H9 (cell line): Measurements from ENCODE around the gene WASHC1. TPM values are rescaled to one million over a fixed set of nuclear protein-coding genes. Genes with fewer than 3 reads are reported as not detected.
"Not testable (repeated sequence)": the region's sequence is repeated elsewhere in the genome, so short reads cannot be mapped to it uniquely, and the experiment has no call there.

Experiments used
- DNase-seq: peaks from one replicate; pipeline ENCODE4 v3.0.0-alpha.2; 2017
- H2AFZ ChIP-seq: one replicate; pipeline ENCODE4 v1.6.1; 2013; ENCODE audit warnings: mild to moderate bottlenecking, low read length, control low read depth, moderate library complexity
- H2AK5ac ChIP-seq: 2 replicates; pipeline ENCODE4 v1.6.1; 2013; ENCODE audit warnings: low read length, control low read depth, mixed read lengths; ENCODE audit not compliant: insufficient read length
- H2BK120ac ChIP-seq: one replicate; pipeline ENCODE4 v1.6.1; 2013; ENCODE audit warnings: low read depth, mild to moderate bottlenecking, low read length, control low read depth, inconsistent platforms; ENCODE audit not compliant: poor library complexity, severe bottlenecking
- H2BK12ac ChIP-seq: 2 replicates; pipeline ENCODE4 v1.6.1; 2013; ENCODE audit warnings: low read length, control low read depth, mixed read lengths, low read depth; ENCODE audit not compliant: insufficient read length
- H2BK15ac ChIP-seq: 2 replicates; pipeline ENCODE4 v1.6.1; 2013; ENCODE audit warnings: low read depth, low read length, control low read depth
- H2BK20ac ChIP-seq: one replicate; pipeline ENCODE4 v1.6.1; 2013; ENCODE audit warnings: low read depth, mild to moderate bottlenecking, low read length, control low read depth, inconsistent platforms; ENCODE audit not compliant: poor library complexity, severe bottlenecking
- H2BK5ac ChIP-seq: 2 replicates; pipeline ENCODE4 v1.6.1; 2013; ENCODE audit warnings: low read length, control low read depth, mixed read lengths; ENCODE audit not compliant: insufficient read length
- H3K14ac ChIP-seq: 2 replicates; pipeline ENCODE4 v1.6.1; 2013; ENCODE audit warnings: low read length, control low read depth; ENCODE audit not compliant: insufficient read depth
- H3K18ac ChIP-seq: 2 replicates; pipeline ENCODE4 v1.6.1; 2013; ENCODE audit warnings: low read depth, mild to moderate bottlenecking, mixed read lengths, low read length, control low read depth; ENCODE audit not compliant: insufficient read length
- H3K23ac ChIP-seq: 2 replicates; pipeline ENCODE4 v1.6.1; 2013; ENCODE audit warnings: low read length, control low read depth, mixed read lengths, low read depth; ENCODE audit not compliant: insufficient read length
- H3K23me2 ChIP-seq: 2 replicates; pipeline ENCODE4 v1.6.1; 2013; ENCODE audit warnings: low read depth, mild to moderate bottlenecking, mixed read lengths, low read length, control low read depth; ENCODE audit not compliant: insufficient read length, poor library complexity, severe bottlenecking
- H3K27ac ChIP-seq: 2 replicates; pipeline ENCODE4 v1.5.1; 2013; ENCODE audit warnings: low read length, control low read depth, mixed read lengths, low read depth; ENCODE audit not compliant: insufficient read length
- H3K27me3 ChIP-seq: 2 replicates; pipeline ENCODE4 v1.6.1; 2013; ENCODE audit warnings: low read length, control low read depth, inconsistent platforms; ENCODE audit not compliant: insufficient read depth
- H3K4ac ChIP-seq: 2 replicates; pipeline ENCODE4 v1.6.1; 2013; ENCODE audit warnings: low read depth, mild to moderate bottlenecking, control low read depth, inconsistent platforms, low read length, moderate library complexity
- H3K4me1 ChIP-seq: 2 replicates; pipeline ENCODE4 v1.6.1; 2013; ENCODE audit warnings: low read length, control low read depth, inconsistent platforms; ENCODE audit not compliant: insufficient read depth
- H3K4me2 ChIP-seq: 2 replicates; pipeline ENCODE4 v1.6.1; 2013; ENCODE audit warnings: low read length, control low read depth, mixed read lengths; ENCODE audit not compliant: insufficient read length, insufficient read depth
- H3K56ac ChIP-seq: 2 replicates; pipeline ENCODE4 v1.6.1; 2013; ENCODE audit warnings: low read depth, mild to moderate bottlenecking, mixed read lengths, low read length, control low read depth; ENCODE audit not compliant: insufficient read length
- H3K79me1 ChIP-seq: 2 replicates; pipeline ENCODE4 v1.6.1; 2013; ENCODE audit warnings: low read depth, mild to moderate bottlenecking, moderate library complexity, low read length, control low read depth, inconsistent platforms; ENCODE audit not compliant: insufficient read depth, poor library complexity, severe bottlenecking
- H3K79me2 ChIP-seq: 2 replicates; pipeline ENCODE4 v1.6.1; 2013; ENCODE audit warnings: low read length, control low read depth, inconsistent platforms; ENCODE audit not compliant: insufficient read depth
- H3K9ac ChIP-seq: 2 replicates; pipeline ENCODE4 v1.6.1; 2013; ENCODE audit warnings: low read length, control low read depth, mixed read lengths; ENCODE audit not compliant: insufficient read length; ENCODE audit errors: extremely low read depth
- H3K9me3 ChIP-seq: one replicate; pipeline ENCODE4 v1.6.1; 2013; ENCODE audit warnings: low read depth, low read length, inconsistent platforms; ENCODE audit not compliant: control insufficient read depth
- H3T11ph ChIP-seq: one replicate; pipeline ENCODE4 v1.6.1; 2013; ENCODE audit warnings: mild to moderate bottlenecking, low read length, control low read depth, inconsistent platforms
- H4K20me1 ChIP-seq: one replicate; pipeline ENCODE4 v1.6.1; 2013; ENCODE audit not compliant: control insufficient read depth, insufficient read length, insufficient read depth
- H4K5ac ChIP-seq: 2 replicates; pipeline ENCODE4 v1.6.1; 2013; ENCODE audit warnings: low read depth, mild to moderate bottlenecking, mixed read lengths, low read length, control low read depth; ENCODE audit not compliant: insufficient read length
- H4K8ac ChIP-seq: replicated peaks from 2 replicates; pipeline ENCODE4 v1.6.1; 2013; ENCODE audit warnings: low read length, control low read depth, mixed read lengths, low read depth; ENCODE audit not compliant: insufficient read length
- H4K91ac ChIP-seq: 2 replicates; pipeline ENCODE4 v1.6.1; 2013; ENCODE audit warnings: low read depth, mild to moderate bottlenecking, moderate library complexity, mixed read lengths, low read length, control low read depth; ENCODE audit not compliant: insufficient read length
- H3K27ac Mint-ChIP-seq, 3 experiments: 2 replicates in 2 of 3; 3 replicates in 1 of 3; pipeline ENCODE4 v1.8.0; 2020 to 2021; ENCODE audit warnings: mixed read lengths in 3 of 3, mild to moderate bottlenecking in 1 of 3, moderate library complexity in 1 of 3
- H3K27me3 Mint-ChIP-seq: 2 replicates; pipeline ENCODE4 v1.8.0; 2021; ENCODE audit warnings: low read depth, mild to moderate bottlenecking, moderate library complexity, mixed read lengths
- H3K36me3 Mint-ChIP-seq, 3 experiments: 2 replicates in 2 of 3; 3 replicates in 1 of 3; pipeline ENCODE4 v1.8.0; 2020 to 2021; ENCODE audit warnings: low read depth in 3 of 3, mixed read lengths in 3 of 3; ENCODE audit not compliant: insufficient read depth in 1 of 3
- H3K4me1 Mint-ChIP-seq, 2 experiments: 2 replicates each; pipeline ENCODE4 v1.8.0; 2020; ENCODE audit warnings: mixed read lengths in 2 of 2
- H3K4me3 Mint-ChIP-seq, 2 experiments: 2 replicates in 1 of 2; 3 replicates in 1 of 2; pipeline ENCODE4 v1.8.0; 2020 to 2021; ENCODE audit warnings: mild to moderate bottlenecking in 2 of 2, mixed read lengths in 2 of 2, moderate library complexity in 1 of 2
- H3K9me3 Mint-ChIP-seq, 2 experiments: 2 replicates in 1 of 2; 3 replicates in 1 of 2; pipeline ENCODE4 v1.8.0; 2020; ENCODE audit warnings: mild to moderate bottlenecking in 2 of 2, mixed read lengths in 2 of 2, moderate library complexity in 1 of 2
- WGBS: extraction: QIAGEN DNeasy Blood & Tissue Kit; methylation state at CpG from one replicate; pipeline ENCODE4 v1.1.7; 2013; ENCODE audit warnings: missing lambda C conversion rate, low lambda C conversion rate, mixed read lengths; ENCODE audit not compliant: insufficient read length; ENCODE audit errors: extremely low coverage; 5-methylcytosine and 5-hydroxymethylcytosine counted together
- total RNA-seq: library from RNA; stranded (reverse); gene quantifications from 2 replicates; pipeline ENCODE4 v1.2.1, GENCODE V29; 2021

The WASHC1 gene
- total RNA-seq, 1 experiment from 2014 or later: 9.2 TPM

GRCh38 chr9:14129-14809, 15.0 kb downstream of the WASHC1 start:
- H3K27me3 Mint-ChIP-seq, H3K36me3 Mint-ChIP-seq, H3K27ac ChIP-seq: not testable (repeated sequence)

More at GRCh38 chr9:14129-14809, 15.0 kb downstream of the WASHC1 start:
- not testable (repeated sequence) for H2AK5ac ChIP-seq, H4K8ac ChIP-seq, H3K79me2 ChIP-seq, H2BK20ac ChIP-seq, H3T11ph ChIP-seq, H3K4me3 Mint-ChIP-seq, H3K56ac ChIP-seq, H4K91ac ChIP-seq, H2AFZ ChIP-seq, H3K4me1 ChIP-seq, H4K5ac ChIP-seq, H3K79me1 ChIP-seq, H3K4me1 Mint-ChIP-seq, H2BK120ac ChIP-seq, H3K4ac ChIP-seq, H3K27ac Mint-ChIP-seq, H3K18ac ChIP-seq, H3K27me3 ChIP-seq, H3K9ac ChIP-seq, H4K20me1 ChIP-seq, H3K23ac ChIP-seq, H2BK15ac ChIP-seq, H3K9me3 ChIP-seq, H3K4me2 ChIP-seq, DNase-seq, H3K14ac ChIP-seq, H2BK12ac ChIP-seq, H3K23me2 ChIP-seq, H2BK5ac ChIP-seq
- peaks cover 8 to 14% of the 10 kb centered on the region in 2 experiments for H3K9me3 Mint-ChIP-seq
- no CpG with 5 or more reads among the region's 10 CpGs for WGBS
